ENCODE measurements around the gene TMEM114.
A peak's percentile ranks its signal among the peaks of the same experiment; 100 is the strongest.

TMEM114 gene

DNA sequence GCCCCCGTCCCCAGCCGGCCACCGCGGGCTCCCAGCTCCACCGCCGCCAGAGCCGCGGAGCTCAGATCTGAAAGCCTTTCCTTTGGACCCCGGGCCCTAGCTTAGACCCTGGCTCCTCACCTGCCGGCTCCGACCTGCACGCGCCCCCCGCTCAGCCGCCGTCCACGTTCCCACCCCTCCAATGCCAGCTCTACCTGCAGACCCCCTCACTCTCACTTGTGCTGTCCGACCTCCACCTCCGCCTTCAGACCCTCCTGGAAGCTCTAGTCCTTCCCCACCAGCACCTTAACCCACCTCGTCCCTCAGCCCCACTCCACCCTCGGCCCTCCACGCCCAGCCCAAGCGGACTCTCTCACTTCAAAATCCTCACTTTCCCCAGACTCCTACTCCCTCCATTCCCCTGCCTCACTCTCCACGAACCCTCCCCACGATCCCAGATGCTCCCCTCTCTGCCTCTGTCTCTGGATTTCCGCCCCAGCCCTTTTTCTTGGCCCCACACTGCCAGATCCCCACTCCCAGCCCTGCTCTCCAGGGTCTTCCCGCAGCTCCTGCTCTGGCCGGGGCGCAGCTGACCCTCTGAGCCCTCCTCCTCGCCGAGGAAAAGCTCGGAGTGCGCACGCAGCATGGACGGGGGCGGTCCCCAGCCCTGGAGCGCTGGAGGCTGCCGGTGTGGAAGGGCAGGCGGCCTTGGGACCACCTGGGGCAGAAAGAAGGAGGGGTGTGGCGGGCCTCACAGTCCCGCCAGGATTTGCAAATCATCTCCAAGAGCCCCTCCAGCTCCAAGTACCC is at the start of gene TMEM114:
Gene TMEM114 (minus strand): TSS at position 612 of the 789 bp plus-strand sequence. CDS start 673 bp downstream, outside the sequence.
- DNase-seq: no peak

DNA sequence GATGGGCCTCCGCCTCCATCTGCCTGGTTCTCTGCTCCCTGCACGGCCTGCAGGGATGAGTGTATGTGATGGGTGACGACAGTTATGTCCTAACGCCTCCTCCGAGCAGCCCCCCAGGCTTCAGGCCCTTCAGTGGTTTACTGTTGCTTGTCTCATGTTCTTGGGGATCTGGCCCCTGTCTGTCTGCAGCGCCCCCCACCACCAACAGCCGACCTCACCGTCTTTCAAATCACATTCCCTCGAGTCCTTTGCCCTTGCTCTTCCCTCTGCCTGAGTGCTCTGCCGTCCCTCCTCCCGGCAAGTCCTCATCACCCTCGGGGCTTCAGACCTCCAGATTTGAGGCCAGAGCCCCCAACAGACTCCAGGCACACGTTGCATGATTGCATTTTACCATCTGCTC is 49.4 kb upstream of the TMEM114 start:
- DNase-seq: no peak

DNA sequence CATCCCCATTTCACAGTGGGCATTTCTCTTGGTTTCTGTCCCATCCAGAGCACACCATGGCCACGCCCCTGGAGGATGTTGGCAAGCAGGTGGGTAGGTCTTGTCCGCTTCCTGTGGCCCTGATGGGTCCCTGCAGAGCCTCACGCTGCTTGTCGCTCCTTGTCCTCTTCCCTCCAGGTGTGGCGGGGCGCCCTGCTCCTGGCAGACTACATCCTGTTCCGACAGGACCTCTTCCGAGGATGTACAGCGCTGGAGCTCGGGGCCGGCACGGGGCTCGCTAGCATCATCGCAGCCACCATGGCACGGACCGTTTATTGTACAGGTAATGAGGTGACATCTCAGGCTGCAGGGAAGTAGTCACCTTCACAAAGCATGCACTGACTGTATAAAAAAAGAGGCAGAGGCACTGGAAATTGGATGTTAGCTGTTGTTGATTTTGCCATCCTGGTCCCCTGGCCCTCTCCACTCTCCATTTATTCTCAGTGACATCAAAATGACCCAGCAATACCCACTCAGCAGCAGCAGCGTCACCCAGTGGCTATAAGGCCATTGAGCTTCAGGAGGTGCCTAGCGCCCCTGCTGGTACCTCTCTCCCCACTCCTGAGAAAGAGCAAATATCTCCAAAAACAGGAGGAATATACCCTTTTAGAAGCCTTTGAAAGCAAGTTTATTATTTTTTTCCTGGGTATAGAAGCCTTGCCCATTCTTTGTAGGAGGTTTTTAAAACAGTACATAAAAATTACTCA is 44.9 kb upstream of the TMEM114 start:
- no peak for DNase-seq

DNA sequence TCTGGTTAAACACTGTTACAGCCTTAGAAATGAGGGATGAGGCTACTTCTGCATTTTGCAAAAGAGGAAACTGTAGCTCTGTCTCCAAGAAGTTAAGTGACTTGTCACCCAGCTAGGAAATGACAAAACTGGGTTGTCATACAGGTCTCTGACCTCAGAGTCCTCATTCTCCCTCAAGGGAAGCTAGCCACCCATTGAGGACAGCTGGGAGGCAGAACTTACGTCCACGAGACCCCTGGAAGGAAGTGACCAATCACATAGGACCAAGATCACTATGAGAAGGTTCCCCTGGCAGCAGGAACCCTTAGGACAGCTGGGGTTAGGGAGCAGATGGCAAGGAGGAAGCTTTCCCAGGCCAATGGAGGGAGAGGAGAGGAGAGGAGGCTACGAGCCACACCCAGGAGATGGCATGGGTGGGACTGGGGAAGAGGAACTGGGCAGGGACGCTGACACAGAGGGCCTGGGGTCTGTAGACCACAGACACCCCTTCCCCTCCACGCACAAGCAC is 42.4 kb upstream of the TMEM114 start:
- no peak for DNase-seq

DNA sequence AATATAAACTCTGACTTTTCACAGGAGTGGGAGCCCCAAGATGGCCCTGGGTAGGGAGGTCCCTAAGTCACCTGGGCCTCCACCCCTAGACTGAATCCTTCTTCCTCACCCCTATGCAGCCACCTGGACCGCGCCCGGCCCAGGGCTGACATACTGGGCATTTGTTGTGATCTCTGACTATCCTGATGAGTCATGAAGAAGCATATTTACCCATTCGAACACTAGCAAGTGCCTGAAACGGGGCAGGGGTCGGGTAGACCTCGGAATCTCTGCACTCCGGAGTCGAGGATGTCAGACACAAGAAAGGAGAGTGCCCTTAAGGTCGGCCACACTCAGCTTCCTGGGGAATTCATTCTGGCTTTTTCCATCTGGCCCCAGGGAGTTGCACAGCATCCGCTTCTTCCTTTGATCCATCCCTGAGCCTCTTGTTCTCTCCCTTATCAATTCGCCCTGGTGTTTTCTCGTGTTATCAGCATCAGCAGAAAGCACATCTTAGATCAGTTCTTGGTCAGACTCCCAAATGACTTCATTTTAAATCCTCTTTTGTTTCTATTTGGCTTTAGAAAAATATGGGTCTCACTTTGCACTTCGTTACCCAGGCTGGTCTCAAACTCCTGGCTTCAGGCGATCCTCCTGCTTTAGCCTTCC is 41.6 kb upstream of the TMEM114 start:
- DNase-seq: no peak

DNA sequence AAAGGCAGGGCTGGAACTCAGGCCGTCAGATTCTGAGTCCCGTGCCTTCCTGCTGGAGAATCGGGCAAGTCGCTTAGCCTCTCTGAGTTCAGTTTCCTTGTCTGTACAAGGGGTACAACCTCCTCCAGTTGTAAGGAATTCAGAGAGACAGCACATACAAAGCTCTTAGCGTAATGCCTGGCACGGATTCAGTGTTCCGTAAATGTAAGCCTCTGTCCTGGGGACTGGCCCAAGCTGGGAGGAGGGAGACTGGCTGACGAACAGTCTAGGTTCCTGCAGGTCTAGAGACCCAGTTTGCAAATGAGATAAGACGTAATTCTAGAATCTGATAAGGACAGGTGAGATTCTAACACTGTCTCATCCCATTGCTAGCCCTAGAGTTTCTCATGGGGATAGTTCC is 41.1 kb upstream of the TMEM114 start:
- DNase-seq: no peak

DNA sequence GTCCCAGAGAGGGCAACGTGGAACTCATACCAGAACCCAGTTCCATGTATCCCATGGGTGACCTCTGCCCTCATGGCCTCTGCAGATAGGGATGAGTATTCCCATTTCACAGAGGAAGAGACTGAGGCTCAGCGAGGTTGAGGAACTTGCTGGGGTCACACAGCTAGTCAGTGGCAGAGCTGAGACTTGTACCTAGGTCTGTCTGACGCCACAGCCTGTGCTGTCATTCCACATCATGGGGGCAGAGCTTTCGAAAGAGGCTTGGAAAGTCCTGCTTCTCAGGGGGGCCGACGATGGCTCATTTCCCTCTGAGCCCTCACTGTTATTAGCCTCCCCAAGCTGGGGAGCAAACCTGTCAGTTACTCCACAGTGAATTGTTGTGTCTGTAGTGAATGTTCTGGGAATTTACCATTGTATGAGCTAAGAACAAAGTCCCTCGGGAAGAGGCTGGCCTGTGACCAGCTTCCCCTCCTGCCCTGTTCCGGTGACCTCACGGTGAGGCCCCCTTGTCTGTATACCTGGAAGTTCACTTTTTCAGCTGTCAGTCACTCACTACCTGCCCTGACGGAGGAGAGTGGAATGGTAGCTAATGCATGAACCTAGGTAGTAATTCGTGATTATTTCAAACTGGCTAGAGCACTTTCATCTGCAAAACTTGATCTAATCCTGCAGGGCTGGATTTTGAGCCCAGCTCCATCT is 40.1 kb upstream of the TMEM114 start:
- DNase-seq: no peak

DNA sequence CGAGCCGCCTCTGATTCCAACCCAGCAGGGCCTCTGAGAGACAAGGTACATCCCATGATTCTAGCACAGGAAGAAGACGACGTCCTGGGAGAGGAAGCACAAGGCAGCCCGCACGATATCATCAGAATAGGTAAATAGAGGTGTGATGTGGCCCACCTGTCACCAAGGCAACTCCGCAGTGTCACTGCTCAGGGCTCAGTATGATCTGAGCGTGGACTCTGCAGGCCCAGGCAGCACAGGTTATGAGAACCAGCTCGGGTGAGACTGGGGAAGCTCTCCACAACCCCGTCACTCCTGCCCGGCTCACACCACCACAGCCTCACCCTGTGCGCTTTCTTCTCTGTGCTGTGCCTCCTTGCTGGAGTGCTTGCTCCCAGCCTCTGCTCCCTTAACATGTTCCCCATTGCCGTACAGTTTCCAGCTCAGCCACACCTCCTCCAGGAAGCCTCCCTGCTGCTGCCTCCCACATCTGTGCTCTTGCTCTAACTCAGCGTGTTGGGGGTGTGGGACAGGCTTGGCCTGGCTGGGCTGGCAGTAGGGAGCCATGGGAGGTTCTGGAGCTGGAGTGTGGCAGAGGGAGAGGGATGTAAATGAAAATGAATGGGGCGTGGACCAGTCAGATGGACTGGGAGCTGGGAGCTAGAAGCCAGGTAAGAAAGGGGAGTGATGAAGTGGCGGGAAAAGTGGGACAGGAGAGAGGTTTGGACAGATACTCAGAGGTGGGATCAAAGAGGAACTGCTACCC is 38.8 kb upstream of the TMEM114 start:
- DNase-seq: no peak

DNA sequence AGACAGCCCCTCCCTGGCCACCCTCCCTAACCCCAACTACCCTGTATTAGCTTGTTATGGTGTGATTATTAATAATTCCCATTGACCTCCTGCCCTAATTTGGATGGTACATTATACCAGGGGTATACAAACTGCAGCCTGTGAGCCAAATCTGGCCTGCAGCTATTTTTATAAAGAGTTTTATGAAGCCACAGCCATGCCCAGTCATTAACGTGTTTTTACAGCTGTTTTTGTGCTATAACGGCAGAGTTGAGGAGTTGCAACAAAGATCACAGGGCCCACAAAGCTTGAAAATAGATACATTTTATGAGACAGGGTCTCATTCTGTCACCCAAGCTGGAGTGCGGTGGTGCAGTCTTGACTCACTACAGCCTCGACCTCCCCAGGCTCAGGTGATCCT is 37.1 kb upstream of the TMEM114 start:
- DNase-seq: no peak

DNA sequence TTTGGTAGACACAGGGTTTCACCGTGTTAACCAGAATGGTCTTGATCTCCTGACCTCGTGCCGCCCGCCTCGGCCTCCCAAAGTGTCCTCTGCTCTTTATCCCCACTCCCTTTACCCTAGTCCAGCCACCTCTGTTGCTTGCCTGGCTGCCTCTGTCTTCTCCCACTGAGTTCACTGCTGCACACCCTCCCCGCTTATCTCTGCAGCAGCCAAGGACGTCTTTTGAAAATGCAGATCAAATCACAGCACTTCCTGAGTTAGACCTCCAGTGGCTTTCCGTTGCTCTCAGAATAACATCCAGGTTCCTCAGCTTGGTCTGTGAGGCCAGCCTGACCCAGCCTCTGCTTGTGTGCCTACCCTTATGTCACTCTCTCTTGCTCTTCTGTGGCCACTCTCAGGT is 36.6 kb upstream of the TMEM114 start:
- no peak for DNase-seq

DNA sequence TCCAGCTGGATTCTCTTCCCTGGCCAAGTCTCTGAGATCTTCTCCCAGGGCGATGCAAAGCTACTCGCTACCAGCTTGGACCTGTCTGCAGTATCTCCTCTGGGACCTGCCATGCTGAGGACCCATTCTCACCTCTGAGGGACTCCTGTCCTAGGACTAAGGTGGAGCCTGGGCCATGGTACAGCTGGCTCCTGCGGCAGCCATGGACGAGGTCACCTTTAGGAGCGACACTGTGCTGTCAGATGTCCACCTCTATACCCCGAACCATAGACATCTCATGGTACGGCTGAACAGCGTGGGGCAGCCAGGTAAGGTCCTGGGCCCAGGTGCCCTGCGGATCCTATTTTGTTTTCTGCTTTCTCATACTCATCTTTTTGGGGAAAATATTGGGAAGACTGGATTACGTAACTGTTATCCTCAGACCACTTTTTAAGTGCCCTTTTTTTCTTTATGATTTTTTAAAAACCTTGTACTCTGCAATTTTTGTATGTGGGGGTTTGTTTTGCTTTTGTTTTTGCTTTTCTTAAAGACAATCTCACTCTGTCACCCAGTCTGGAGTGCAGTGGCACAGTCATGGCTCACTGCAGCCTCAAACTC is 35.3 kb upstream of the TMEM114 start:
- no peak for DNase-seq

DNA sequence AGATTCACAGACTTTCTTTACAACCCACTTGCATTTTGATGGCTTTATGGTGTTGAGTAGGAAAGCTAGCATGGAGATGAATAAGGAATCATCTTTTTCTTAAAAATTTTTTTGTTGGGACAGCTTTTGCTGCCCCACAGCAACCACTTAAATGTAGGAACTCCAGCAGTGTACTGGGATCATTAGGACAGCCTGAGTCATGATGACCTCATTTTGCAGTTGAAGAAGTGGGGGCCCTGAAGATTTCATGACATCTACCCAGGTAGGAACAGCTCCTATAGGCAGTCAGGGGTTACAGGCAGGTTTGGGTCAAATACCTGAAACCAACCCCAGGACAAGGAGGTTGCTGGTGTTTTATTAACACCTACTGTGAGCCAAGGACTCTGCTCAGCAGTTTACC is 33.3 kb upstream of the TMEM114 start:
- no peak for DNase-seq

DNA sequence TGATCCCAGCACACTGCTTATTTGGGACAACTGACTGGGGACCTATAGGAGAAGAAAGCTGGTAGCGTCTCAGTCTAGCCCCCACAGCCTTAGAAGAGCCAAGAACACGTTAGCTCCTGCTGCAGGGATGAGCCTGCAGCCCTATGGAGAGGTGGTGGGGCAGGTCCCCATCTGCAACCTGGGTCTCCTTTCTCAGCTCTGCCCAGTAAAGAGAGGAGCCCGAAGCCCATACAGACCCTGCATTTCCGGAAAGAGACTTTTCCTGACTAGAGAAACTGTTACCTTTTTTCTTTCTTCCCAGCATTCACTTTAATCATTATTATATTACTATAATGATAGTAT is 32.0 kb upstream of the TMEM114 start:
- no peak for DNase-seq

DNA sequence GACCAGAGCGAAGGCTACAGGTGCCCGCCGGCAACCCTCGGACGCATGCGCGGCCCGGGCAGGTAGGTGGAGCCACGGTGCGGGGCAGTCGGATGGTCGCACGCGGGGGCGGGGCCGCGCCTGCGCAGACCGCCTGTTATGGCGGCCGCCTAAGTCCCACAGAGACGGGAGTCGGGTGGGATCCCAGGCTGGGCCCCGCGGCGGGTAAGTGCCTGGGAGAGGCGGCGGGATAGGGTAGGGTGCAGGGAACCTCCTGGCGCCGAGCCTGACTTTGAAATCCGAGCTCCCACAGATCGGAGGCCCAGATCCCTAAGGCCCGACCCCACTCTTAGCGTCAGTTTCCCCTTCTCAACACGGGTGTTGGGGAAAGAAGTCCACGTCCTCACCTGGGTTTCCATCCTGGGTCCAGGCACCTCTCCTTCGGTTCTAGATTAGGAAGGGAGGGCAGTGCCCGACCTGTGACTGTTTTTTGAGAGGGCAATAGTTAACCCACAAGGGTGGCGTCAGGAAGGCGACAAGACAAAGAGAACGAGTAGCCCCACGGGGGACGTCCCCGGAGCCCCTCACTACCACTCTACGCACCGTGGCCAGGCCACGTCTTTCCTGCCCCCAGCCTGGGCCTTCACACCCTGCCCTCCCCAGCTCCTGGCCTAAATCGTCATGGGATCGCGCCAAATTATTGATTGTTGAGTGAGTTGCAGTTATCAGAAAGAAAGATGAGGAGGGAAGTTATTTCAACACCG is 31.4 kb upstream of the TMEM114 start, which contains the start of gene METTL22:
Gene METTL22 (plus strand): TSS at position 127 of the 743 bp plus-strand sequence. CDS start 3,968 bp downstream, outside the sequence.
- peak; percentile 43 for DNase-seq

DNA sequence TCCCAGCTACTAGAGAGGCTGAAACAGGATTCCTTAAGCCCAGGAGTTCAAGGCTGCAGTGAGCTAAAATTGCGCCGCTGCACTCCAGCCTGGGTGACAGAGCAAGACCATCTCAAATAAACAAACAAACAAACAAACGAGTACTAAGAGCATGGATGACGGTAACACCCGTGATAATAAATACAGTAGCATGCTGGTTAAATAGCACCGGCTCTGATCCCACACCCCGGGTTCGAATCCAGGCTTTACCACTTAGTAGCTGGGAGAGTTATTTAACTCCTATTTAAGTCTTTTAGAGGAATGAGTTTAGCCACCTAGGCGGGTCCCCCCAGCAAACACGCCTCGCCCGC is 30.9 kb upstream of the TMEM114 start:
- no peak for DNase-seq

DNA sequence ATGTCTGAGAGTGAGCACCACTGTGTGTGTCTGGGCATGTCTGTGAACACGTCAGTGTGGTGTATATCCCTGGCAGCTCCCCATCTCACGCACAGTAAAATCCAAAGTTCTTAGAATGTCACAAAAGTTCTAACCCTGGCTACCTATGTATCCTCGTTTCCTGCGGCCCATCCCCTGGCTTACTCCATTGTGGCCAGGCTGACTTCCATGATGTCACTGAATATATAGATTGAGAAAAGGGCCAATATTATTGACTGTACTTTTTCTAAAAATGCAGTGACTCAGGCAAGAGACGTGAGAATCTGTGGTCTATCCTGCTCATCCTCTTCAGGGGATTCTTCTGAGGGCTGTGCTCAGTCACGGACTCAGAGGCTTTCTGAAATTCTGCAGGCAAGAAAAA is 30.2 kb upstream of the TMEM114 start:
- DNase-seq: no peak

DNA sequence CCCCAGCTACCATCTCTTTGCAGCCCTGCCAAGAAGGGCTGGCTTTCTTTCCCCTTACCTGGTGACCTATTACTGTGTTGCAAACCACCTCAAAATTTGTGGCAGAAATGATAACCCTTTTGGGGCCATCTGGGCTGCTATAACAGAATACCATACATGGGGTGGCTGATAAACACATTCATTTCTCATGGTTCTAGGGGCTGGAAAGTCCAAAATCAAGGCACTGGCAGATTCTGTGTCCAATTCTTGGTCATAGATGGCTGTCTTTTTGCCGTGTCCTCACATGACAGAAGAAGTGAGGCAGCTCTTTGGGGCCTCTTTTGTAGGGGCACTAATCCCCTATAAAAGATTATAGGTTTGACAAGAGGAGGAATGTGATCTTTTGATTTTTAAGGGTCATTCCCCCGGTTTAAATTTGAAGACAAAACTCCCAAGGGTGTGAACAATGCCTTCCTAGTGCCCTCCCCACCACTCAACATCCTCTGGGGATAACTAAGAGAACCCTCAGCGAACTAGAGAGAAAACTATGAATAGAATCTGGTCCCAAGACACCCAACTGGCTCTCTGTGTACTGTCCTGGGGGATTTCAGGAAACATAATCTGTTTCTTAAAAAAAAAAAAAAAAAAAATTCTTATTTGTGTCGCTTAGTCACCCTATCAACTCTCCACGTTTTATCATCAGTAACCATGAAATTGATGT is 29.5 kb upstream of the TMEM114 start:
- no peak for DNase-seq

DNA sequence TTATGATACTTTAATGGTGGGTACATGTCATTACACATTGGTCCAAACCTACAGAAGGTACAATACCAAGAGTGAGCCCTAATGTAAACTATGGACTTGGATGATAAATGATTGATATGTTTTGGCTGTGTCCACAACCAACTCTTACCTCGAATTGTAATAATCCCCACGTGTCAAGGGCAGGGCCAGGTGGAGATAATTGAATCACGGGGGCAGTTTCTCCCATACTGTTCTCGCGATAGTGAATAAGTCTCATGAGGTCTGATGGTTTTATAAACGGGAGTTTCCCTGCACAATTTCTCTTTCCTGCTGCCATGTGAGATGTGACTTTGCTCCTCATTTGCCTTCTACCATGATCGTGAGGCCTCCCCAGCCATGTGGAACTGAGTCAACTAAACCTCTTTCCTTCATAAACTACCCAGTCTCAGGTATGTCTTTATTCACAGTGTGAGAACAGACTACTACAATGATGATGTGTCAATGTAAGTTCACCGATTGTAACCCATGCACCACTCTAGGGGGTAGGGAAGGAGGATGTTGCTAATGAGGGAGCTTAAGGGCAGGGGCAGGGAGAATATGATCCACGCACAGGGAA is 24.2 kb upstream of the TMEM114 start:
- no peak for DNase-seq

DNA sequence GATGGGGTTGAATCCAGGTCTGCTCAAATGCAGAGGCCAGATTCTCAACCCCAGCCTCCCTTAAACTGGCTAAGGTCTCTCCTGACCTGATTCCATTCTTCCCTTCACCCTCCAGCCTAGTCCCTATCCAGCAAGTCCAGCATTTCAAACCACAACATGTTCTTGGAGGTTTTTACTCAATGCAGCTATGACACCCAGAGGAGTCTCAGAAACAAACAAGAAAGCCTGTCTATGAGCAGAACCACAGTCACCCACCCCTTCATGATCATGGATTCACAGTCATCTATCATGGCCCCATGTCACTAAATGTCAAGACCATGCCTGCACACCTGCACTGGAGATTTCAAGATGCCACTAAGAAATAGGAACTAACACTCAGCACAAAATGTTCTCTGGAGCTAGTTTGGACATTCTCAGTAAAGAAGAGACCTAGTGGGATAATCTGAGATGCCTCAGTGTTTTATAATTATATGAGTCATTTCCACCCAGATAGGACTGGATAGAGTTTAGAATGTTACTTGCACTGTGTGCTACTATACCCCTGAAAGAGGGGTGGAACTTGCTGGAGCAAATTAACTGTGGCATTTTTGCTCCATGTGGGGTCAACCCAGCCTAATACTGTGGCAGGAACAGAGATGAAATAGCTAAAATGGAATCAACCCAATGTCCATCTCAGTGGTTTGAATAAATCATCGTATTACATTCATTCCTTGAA is 21.7 kb upstream of the TMEM114 start:
- DNase-seq: no peak
